ES-I3 (cell line): ENCODE measurements around the gene RMC1.
"Not testable (repeated sequence)": the region's sequence is repeated elsewhere in the genome, so short reads cannot be mapped to it uniquely, and the experiment has no call there.

ENCODE experiments used
- H3K36me3 ChIP-seq: 2 replicates; pipeline ENCODE4 v1.6.1; 2013; ENCODE audit warnings: mild to moderate bottlenecking, low read length, control low read depth, moderate library complexity; ENCODE audit not compliant: insufficient read depth
- H3K4me1 ChIP-seq: 2 replicates; pipeline ENCODE4 v1.6.1; 2013; ENCODE audit warnings: mild to moderate bottlenecking, control low read depth, low read length; ENCODE audit not compliant: insufficient read depth
- H3K9ac ChIP-seq: 2 replicates; pipeline ENCODE4 v1.6.1; 2013; ENCODE audit warnings: low read depth, mild to moderate bottlenecking, low read length, moderate library complexity
- H3K9me3 ChIP-seq: 2 replicates; pipeline ENCODE4 v1.6.1; 2013; ENCODE audit warnings: mild to moderate bottlenecking, low read length, moderate library complexity; ENCODE audit not compliant: control insufficient read depth, insufficient read depth

RMC1 gene

GRCh38 chr18:23569299-23570063 lies 66.2 kb downstream of the RMC1 start:
- H3K4me1 ChIP-seq = peaks cover 14% of the 10 kb centered on the region; the same call in 1 of the 2 replicates
- H3K36me3 ChIP-seq = peaks cover 46% of the 10 kb centered on the region
- no peak overlapping the region for H3K9ac ChIP-seq
- no peaks in the 10 kb centered on the region for H3K9me3 ChIP-seq

GRCh38 chr18:23570912-23571504 lies 67.7 kb downstream of the RMC1 start:
- peaks cover 46% of the 10 kb centered on the region for H3K36me3 ChIP-seq
- peaks cover 24% of the 10 kb centered on the region for H3K4me1 ChIP-seq
- H3K9me3 ChIP-seq = no peaks in the 10 kb centered on the region
- no peak overlapping the region for H3K9ac ChIP-seq

GRCh38 chr18:23572012-23572411 lies 68.7 kb downstream of the RMC1 start:
- no peaks in the 10 kb centered on the region for H3K9me3 ChIP-seq
- peaks cover 24% of the 10 kb centered on the region for H3K4me1 ChIP-seq
- H3K9ac ChIP-seq = no peak overlapping the region
- H3K36me3 ChIP-seq = peaks cover 38% of the 10 kb centered on the region

GRCh38 chr18:23572570-23572969 lies 69.3 kb downstream of the RMC1 start:
- Histone ChIP-seq H3K4me1 (peaks cover 24% of the 10 kb centered on the region), H3K36me3 (peaks cover 32% of the 10 kb centered on the region), H3K9me3 (no peaks in the 10 kb centered on the region), H3K9ac (no peak overlapping the region)

- H3K4me1 ChIP-seq = peaks cover 24% of the 10 kb centered on the region
- peaks cover 29% of the 10 kb centered on the region for H3K36me3 ChIP-seq
These were observed 69.7 kb downstream of the RMC1 start for GRCh38 chr18:23573020-23573419.

GRCh38 chr18:23573626-23574431 lies 70.5 kb downstream of the RMC1 start:
- H3K9me3 ChIP-seq = no peaks in the 10 kb centered on the region
- H3K4me1 ChIP-seq = peaks cover 24% of the 10 kb centered on the region
- H3K9ac ChIP-seq = peak overlapping the region; percentile 16
- peaks cover 24% of the 10 kb centered on the region for H3K36me3 ChIP-seq

More at GRCh38 chr18:23573020-23573419, 69.7 kb downstream of the RMC1 start:
- Histone ChIP-seq H3K9ac (no peak overlapping the region), H3K9me3 (no peaks in the 10 kb centered on the region)

- H3K9me3 ChIP-seq = no peaks in the 10 kb centered on the region
- H3K9ac ChIP-seq = peak overlapping the region; percentile 16; the same call in 1 of the 2 replicates
- peaks cover 24% of the 10 kb centered on the region for H3K4me1 ChIP-seq
- peaks cover 20% of the 10 kb centered on the region for H3K36me3 ChIP-seq
These were observed 71.4 kb downstream of the RMC1 start for GRCh38 chr18:23574611-23575308.

GRCh38 chr18:23575309-23575651 lies 72.0 kb downstream of the RMC1 start:
- H3K9ac ChIP-seq = peak overlapping the region; percentile 7; the same call in 1 of the 2 replicates
- H3K4me1 ChIP-seq = peaks cover 24% of the 10 kb centered on the region
- H3K36me3 ChIP-seq = peaks cover 15% of the 10 kb centered on the region
- no peaks in the 10 kb centered on the region for H3K9me3 ChIP-seq

- H3K9me3 ChIP-seq, H3K36me3 ChIP-seq, H3K9ac ChIP-seq: not testable (repeated sequence)
- peaks cover 34% of the 10 kb centered on the region for H3K4me1 ChIP-seq
These were observed 74.2 kb downstream of the RMC1 start for GRCh38 chr18:23577521-23577920.

- H3K9ac ChIP-seq = no peak overlapping the region
- peaks cover 31% of the 10 kb centered on the region for H3K4me1 ChIP-seq
- no peaks in the 10 kb centered on the region; the same call in 1 of the 2 replicates for H3K36me3 ChIP-seq
- H3K9me3 ChIP-seq = no peaks in the 10 kb centered on the region
These were observed 74.9 kb downstream of the RMC1 start for GRCh38 chr18:23578067-23578701.

- Histone ChIP-seq H3K4me1 (peaks cover 23% of the 10 kb centered on the region), H3K9me3 (no peaks in the 10 kb centered on the region), H3K9ac (no peak overlapping the region), H3K36me3 (no peaks in the 10 kb centered on the region; the same call in 1 of the 2 replicates)
These were observed 75.8 kb downstream of the RMC1 start for GRCh38 chr18:23578891-23579653.

- Histone ChIP-seq H3K9me3 (no peaks in the 10 kb centered on the region), H3K36me3 (no peaks in the 10 kb centered on the region; the same call in 1 of the 2 replicates), H3K4me1 (peaks cover 11% of the 10 kb centered on the region), H3K9ac (no peak overlapping the region)
These were observed 77.5 kb downstream of the RMC1 start for GRCh38 chr18:23580677-23581367.
